DMS53 (cell line): ENCODE data around the gene BEND4.
"Not testable (repeated sequence)": the region's sequence is repeated elsewhere in the genome, so short reads cannot be mapped to it uniquely, and the experiment has no call there.

Experiments
- DNase-seq: peaks from one replicate; lab custom pipeline; 2025; lab: John Stamatoyannopoulos, UW

Gene BEND4

GRCh38 chr4:42152507-42153504 is at the start of gene BEND4:
TSS of gene BEND4 (minus strand) at chr4:42152655. CDS start at chr4:42152143, 512 bp downstream.
- peak; percentile 26 for DNase-seq

DNA sequence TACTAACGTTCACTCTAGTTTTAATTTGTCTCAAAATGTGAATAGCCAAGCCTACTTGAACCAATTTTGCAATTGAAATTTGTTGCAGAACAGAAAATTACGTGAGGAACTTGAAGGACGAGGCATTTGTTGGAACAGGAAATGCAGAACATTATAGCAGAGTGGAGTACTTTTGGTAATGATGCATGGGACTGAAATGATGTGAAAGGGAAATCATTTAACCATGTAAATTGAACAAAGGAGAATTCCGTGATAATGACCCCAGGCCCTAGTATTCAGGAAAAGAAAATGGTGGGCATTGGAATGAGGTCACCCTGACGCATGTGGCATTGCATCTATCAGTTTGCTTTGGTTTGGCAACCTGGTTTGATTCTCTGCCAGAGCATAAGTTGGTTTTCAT is 44.9 kb upstream of the BEND4 start:
- DNase-seq: no peak

- no peak for DNase-seq
Observed at GRCh38 chr4:42172921-42173320, 20.5 kb upstream of the BEND4 start.

GRCh38 chr4:42172128-42172790 is 19.8 kb upstream of the BEND4 start:
- no peak for DNase-seq

- DNase-seq: no peak
Observed at GRCh38 chr4:42167709-42168108, 15.3 kb upstream of the BEND4 start.

- not testable (repeated sequence) for DNase-seq
Observed at GRCh38 chr4:42166186-42166585, 13.7 kb upstream of the BEND4 start.

GRCh38 chr4:42159271-42160001 is 7.0 kb upstream of the BEND4 start:
- no peak for DNase-seq

DNA sequence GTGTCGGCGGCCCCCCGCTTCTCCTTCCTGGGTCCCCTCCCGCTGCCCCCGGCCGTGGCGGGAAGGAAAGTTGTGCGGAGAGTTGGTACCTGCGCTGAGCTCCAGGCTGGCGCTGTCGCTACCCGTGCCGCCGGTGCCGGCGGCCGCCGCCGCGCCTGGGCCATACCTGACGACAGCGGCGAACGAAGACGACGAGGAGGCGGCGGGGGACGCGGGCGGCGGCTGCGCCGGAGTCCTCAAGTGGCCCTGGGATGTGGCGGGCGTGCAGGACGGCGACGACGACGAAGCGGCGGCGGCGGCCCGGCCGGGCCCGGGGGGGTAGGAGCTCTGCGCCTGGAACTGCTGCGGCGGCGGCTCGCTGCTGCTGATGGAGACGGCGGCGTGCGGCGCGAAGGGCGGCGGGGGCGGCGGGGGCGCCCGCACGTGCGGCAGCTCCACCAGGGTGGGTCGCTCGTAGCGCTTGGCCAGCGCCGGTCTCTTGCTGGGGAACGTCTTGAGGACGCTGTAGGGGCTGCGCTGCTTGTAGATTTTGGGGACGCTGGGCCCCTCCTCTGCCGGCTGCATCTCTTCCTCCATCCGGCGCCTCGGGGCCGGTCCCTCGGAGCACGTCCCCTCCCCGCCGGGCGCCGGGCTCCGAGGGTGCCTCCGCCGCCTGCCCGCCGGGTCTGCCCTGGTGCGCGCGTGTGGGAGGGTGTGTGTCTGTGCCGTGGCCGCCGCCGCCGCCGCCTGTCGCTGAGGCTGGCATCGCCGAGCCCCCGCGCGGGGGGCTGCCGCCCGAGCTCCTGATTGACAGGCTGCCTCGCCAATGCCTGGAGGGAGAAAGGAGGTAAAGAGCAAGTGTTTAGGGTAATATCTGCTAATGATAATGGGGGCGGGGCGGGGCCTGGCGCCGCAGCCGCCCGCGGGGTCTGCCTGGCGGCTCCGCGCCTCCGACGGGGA is 618 bp downstream of the BEND4 start:
- peak; percentile 74 for DNase-seq

- peak; percentile 60 for DNase-seq
Observed at GRCh38 chr4:42150653-42151567, 1.5 kb downstream of the BEND4 start.

GRCh38 chr4:42149004-42149403 is 3.5 kb downstream of the BEND4 start:
- no peak for DNase-seq

DNA sequence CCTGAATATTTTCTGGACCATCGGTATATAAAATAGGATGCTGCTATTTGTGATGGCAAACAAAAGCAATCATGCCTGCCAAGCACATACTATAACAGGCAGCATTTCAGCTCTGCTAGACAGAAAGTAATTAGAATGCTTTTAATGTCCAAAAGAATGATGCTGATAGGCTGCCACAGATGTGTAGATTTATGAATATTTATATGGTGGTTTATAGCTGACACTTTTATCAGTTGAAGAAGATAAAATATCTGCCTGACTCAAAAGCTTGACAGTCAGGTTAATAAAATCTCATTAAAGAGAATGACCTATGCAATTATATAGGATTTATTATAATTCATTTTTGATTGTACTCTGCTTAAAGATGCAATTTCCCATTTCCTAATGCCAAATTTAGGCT is 4.0 kb downstream of the BEND4 start:
- DNase-seq: no peak

DNA sequence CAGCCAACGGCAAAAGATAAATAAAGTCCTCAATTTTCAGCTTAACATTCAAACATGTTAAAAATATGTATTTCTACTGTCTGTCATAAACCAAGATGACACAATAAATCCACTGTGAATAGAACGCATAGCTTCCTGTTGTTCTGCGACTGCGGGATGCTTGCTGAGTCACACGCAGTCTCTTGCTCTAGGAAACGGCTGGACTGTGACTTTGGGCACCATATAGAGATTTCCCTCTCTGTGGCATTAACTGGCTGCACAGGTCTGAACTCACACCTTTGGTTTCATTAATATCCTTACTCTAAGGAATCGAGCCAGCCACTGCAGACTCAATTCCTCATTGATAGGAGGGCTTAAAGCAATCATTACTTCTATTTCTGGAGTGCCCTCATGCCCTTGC is 8.4 kb downstream of the BEND4 start:
- DNase-seq: no peak

DNA sequence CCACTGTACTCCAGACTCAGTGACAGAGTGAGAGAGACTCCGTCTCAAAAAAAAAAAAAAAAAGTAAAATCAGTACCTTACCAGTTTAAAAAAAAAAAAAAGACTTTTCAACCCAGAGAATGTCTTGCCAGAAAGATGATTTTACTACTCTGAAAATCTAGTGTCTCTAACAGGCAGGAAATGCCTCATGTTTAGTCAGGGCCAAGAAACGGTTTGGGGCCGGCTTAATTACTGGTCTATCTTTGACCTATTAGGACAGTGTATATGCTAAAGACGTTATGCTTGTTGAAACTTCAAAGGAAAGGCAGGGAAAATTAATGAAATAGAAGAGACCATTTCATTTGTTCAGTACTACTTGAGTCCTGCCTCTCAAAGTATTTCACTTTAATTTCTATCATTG is 9.9 kb downstream of the BEND4 start:
- DNase-seq: no peak

- no peak for DNase-seq
Observed at GRCh38 chr4:42136371-42136770, 16.1 kb downstream of the BEND4 start.

DNA sequence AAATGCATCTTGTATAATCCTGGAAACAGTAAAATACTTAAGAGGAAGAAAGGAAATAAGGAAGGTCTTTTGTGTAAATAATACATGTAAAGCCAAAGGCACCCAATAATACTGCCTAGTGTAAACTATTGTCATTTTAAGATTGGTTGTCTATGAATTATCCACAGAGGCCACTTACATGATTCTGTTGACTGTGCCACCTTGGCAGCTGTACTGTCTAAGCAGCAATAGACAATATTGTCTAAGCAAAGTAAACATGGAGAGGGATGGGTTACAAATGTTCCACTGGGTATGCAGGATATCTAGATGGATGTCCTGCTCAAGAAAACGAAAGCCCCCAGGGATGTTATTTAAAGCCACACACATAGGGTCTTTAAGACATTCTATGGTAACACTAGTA is 19.4 kb downstream of the BEND4 start:
- peak; percentile 44 for DNase-seq

DNA sequence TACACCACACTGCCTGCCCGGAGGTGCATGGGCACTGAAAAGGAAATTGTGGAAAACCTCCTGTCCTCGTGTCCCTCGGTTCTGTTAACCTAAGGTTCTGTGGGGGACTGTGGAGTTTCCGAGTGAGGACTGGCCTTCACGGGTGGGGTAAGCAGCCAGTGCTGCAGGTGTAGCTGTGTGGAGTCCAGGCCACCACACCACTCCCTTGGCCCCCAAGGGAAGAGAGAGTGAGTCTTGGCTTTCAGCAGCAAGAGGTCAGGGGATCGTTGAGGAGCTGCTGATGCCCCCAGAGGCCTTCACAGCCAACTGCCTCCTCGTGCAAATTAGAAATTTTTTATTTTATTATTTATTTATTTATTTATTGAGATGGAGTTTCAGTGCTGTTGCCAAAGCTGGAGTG is 20.4 kb downstream of the BEND4 start:
- no peak for DNase-seq

DNA sequence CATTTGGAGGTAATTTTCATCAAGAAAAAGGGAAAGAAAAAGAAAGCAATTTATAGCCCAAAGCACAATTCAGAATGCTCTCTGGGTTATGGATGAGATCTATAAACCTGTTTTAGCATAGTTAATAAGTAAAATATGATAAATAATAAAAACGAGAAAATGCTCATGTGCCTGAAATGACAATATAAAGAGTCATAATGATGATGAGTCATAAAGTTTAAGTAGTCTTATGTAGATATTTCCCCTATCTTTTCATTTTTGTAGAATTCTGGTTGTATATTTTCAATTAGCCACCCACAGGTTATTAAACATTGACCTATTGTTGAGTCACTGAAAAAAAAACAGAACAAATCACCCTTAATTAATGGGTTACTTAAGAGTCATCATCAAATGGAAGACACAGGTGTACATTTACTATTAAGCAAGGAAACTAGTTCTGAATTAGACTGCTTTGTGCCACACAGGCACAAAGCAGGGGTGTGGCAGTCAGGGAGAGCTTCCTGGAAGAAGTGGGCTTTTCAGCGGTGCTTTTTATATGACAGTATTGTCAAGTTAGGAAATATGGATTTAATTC is 29.3 kb downstream of the BEND4 start:
- DNase-seq: no peak

GRCh38 chr4:42122237-42122636 is 30.2 kb downstream of the BEND4 start:
- DNase-seq: peak; percentile 17

- DNase-seq: peak; percentile 34
Observed at GRCh38 chr4:42119886-42120285, 32.6 kb downstream of the BEND4 start.

GRCh38 chr4:42112846-42113245 is 39.6 kb downstream of the BEND4 start:
- peak; percentile 11 for DNase-seq
